MCF 10A (cell line): ENCODE measurements around the gene IFITM2. TPM values are rescaled to one million over a fixed set of nuclear protein-coding genes. Genes with fewer than 3 reads are reported as not detected.

Source experiments
- BruUV-seq: library from RNA; stranded (reverse); fragments of 400-500 nt; replicated peaks from 2 replicates; lab custom pipeline; 2021; lab: Mats Ljungman, UMichigan
- CTCF ChIA-PET: fragments of 300-600 bp; sonication (Branson Sonifier 250); formaldehyde crosslinking; extraction: SDS; loops from one replicate; lab custom pipeline; 2021; ENCODE audit warnings: antibody characterized with exemption, inconsistent platforms; lab: Yijun Ruan, JAX
- POLR2A ChIA-PET: fragments of 300-600, 350-650 bp; sonication (Branson Sonifier 250); formaldehyde crosslinking; extraction: SDS; loops from one replicate; lab custom pipeline; 2020; ENCODE audit warnings: antibody characterized with exemption, inconsistent platforms; lab: Yijun Ruan, JAX
- DNase-seq: peaks from one replicate; pipeline ENCODE4 v3.0.0-alpha.2; 2018; ENCODE audit not compliant: unreplicated experiment
- H3K27ac Mint-ChIP-seq: one replicate; pipeline ENCODE4 v1.8.0; 2022; ENCODE audit warnings: mild to moderate bottlenecking, low read depth, mixed read lengths; ENCODE audit not compliant: unreplicated experiment
- H3K27me3 Mint-ChIP-seq: one replicate; pipeline ENCODE4 v1.8.0; 2022; ENCODE audit warnings: mixed read lengths; ENCODE audit not compliant: insufficient read depth, unreplicated experiment
- H3K36me3 Mint-ChIP-seq: one replicate; pipeline ENCODE4 v1.8.0; 2022; ENCODE audit warnings: mild to moderate bottlenecking, moderate library complexity, mixed read lengths; ENCODE audit not compliant: insufficient read depth, unreplicated experiment
- H3K4me1 Mint-ChIP-seq: one replicate; pipeline ENCODE4 v1.8.0; 2022; ENCODE audit warnings: mixed read lengths; ENCODE audit not compliant: insufficient read depth, unreplicated experiment
- H3K4me3 Mint-ChIP-seq: one replicate; pipeline ENCODE4 v1.8.0; 2022; ENCODE audit warnings: mild to moderate bottlenecking, moderate library complexity, mixed read lengths; ENCODE audit not compliant: unreplicated experiment
- H3K9me3 Mint-ChIP-seq: one replicate; pipeline ENCODE4 v1.8.0; 2022; ENCODE audit warnings: mixed read lengths; ENCODE audit not compliant: unreplicated experiment
- intact Hi-C: fragments of 100-400 bp; cut with micrococcal nuclease; formaldehyde crosslinking; loops from 2 replicates; pipeline ENCODE4 v1.14.1; 2022
- total RNA-seq: library from RNA; stranded (reverse); gene quantifications from 2 replicates; pipeline ENCODE4 v1.2.3, GENCODE V29; 2022
- TF ChIP-seq, protein P1 (sequence below): fragments of 200-600 bp; IDR thresholded peaks from one replicate; pipeline ENCODE4 v1.8.0; 2022; ENCODE audit warnings: antibody characterized with exemption, mild to moderate bottlenecking; ENCODE audit not compliant: unreplicated experiment

Gene IFITM2
- total RNA-seq, 1 experiment from 2014 or later = 314 TPM

DNA sequence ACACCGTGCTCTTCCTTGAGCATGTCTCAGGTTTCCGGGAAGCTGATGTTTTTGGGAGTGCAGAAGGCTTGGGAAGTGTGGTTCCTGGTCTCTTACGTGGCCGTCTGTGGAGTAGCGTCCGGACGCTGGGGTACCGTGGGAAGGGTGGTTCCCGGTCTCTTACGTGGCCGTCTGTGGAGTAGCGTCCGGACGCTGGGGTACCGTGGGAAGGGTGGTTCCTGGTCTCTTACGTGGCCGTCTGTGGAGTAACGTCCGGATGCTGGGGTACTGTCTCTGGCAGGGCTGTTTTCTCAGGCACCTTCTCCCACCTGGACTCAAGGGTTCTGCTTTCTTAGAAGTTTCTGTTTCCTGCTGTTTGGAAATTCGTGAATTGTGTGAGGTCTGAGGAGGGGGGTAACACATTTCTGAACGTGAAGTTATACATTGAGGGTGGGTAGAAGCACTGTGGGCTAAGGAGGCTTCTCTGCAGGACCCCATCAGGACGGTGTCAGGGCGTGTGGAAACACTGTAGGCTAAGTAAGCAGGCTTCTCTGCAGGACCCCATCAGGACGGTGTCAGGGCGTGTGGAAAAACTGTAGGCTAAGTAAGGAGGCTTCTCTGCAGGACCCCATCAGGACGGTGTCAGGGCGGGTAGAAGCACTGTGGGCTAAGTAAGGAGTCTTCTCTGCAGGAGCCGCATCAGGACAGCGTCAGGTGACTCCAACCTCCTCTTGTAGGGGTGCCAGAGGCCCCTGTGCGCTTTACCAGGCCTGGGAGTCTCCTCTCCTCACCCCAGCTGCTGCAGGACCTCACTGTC is 18.4 kb downstream of the IFITM2 start:
- Mint-ChIP-seq H3K36me3 (no peaks in the 10 kb centered on the region), H3K27ac (no peak overlapping the region), H3K9me3 (no peaks in the 10 kb centered on the region), H3K27me3 (no peaks in the 10 kb centered on the region), H3K4me1 (no peaks in the 10 kb centered on the region), H3K4me3 (no peak overlapping the region)
- intact Hi-C loops = no loop called here
- no TSS peak for BruUV-seq
- ChIA-PET CTCF (interaction anchor here (0.6 to 1.0 kb wide), 2 partner anchors 14 to 19 kb away, joined by 3 read pairs; no protein-coding TSS in a partner anchor), POLR2A (no interaction called here)
- TF ChIP-seq, protein P1, sequence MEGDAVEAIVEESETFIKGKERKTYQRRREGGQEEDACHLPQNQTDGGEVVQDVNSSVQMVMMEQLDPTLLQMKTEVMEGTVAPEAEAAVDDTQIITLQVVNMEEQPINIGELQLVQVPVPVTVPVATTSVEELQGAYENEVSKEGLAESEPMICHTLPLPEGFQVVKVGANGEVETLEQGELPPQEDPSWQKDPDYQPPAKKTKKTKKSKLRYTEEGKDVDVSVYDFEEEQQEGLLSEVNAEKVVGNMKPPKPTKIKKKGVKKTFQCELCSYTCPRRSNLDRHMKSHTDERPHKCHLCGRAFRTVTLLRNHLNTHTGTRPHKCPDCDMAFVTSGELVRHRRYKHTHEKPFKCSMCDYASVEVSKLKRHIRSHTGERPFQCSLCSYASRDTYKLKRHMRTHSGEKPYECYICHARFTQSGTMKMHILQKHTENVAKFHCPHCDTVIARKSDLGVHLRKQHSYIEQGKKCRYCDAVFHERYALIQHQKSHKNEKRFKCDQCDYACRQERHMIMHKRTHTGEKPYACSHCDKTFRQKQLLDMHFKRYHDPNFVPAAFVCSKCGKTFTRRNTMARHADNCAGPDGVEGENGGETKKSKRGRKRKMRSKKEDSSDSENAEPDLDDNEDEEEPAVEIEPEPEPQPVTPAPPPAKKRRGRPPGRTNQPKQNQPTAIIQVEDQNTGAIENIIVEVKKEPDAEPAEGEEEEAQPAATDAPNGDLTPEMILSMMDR = no peak
- no peak for DNase-seq

DNA sequence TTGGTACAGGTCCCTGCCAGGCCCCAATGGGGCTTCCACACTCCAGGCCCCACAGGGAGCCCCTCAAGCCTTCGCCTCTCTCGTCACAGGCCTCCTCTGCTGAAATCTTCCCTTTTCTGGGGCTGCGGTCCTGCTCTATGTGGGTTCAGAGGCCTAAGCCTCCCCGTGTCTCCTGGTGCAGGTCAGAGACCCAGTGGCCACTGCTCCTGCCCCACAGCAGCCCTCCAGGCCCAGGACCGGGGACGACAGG is 18.9 kb downstream of the IFITM2 start:
- intact Hi-C loops = no loop called here
- Mint-ChIP-seq H3K27ac (no peak overlapping the region), H3K27me3 (no peaks in the 10 kb centered on the region), H3K36me3 (no peaks in the 10 kb centered on the region), H3K4me3 (no peak overlapping the region), H3K4me1 (no peaks in the 10 kb centered on the region), H3K9me3 (no peaks in the 10 kb centered on the region)
- TF ChIP-seq, protein P1 = no peak
- POLR2A ChIA-PET = no interaction called here
- CTCF ChIA-PET = interaction anchor here (0.6 to 1.0 kb wide), 2 partner anchors 13 to 18 kb away, joined by 3 read pairs; no protein-coding TSS in a partner anchor
- no peak for DNase-seq
- no TSS peak for BruUV-seq

DNA sequence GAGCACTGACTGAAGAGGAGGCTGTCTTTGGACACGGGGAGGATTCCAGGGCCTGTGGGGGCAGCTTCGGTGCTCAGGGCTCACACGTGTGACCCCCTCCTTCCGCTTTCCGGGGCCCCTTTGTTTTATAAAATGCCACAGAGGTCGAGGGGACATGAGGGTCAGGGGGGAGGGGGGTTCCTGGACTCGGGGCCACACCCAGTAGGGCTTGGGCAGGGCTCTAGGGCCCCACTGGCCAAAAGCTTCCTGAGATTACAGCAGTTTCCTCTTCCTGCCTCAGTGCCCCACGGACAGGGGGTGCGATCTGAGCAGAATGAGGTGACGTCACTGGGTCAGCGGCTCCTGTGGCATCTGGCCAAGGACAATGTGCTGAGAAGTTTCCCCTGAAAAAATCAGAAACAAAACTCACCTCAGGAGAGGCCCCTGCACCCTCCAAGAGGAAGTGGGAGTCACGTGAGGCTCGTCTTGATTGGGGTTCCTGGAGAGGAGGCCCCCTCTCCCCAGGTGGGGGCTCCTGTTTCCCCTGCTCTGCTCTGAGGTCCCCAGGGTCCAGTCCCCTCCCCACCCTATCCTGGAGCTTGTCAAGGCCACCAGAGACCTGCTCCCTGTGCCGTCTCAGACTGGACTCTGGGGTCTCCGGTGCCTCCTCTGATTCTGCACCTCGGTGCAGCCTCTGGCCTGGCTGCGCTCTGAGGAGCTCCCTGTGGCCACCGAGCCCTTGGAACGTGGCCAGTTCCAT is 19.4 kb downstream of the IFITM2 start:
- Mint-ChIP-seq H3K36me3 (no peaks in the 10 kb centered on the region), H3K27ac (no peak overlapping the region), H3K9me3 (no peaks in the 10 kb centered on the region), H3K27me3 (no peaks in the 10 kb centered on the region), H3K4me3 (no peak overlapping the region), H3K4me1 (no peaks in the 10 kb centered on the region)
- POLR2A ChIA-PET = interaction anchor here (0.7 kb wide), 1 partner anchor 25 kb away, joined by 3 read pairs; no protein-coding TSS in a partner anchor
- CTCF ChIA-PET = interaction anchor here (0.6 to 1.0 kb wide), 2 partner anchors 13 to 18 kb away, joined by 3 read pairs; no protein-coding TSS in a partner anchor
- intact Hi-C loops = no loop called here
- no TSS peak for BruUV-seq
- peak; percentile 46 for DNase-seq
- TF ChIP-seq, protein P1 = no peak

DNA sequence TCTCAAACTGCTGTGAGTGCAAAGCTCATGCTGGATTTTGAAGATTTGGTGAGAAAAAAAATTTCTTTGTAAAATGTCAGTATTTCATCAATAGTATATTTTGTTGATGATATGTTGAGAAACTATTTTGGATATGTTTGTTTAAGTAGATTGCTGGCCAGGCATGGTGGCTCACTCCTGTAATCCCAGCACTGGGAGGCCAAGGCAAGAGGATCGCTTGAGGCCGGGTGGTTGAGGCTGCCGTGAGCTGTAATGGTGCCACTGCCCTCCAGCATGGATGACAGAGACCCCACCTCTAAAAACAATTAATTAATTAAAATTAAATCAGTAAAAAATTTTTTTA is 19.9 kb downstream of the IFITM2 start:
- no TSS peak for BruUV-seq
- H3K27me3 Mint-ChIP-seq = no peaks in the 10 kb centered on the region
- POLR2A ChIA-PET = interaction anchor here (0.7 kb wide), 1 partner anchor 25 kb away, joined by 3 read pairs; no protein-coding TSS in a partner anchor
- CTCF ChIA-PET = no interaction called here
- intact Hi-C loops = no loop called here
- H3K36me3 Mint-ChIP-seq = no peaks in the 10 kb centered on the region
- H3K9me3 Mint-ChIP-seq = no peaks in the 10 kb centered on the region
- no peak overlapping the region for H3K27ac Mint-ChIP-seq
- no peak overlapping the region for H3K4me3 Mint-ChIP-seq
- H3K4me1 Mint-ChIP-seq = no peaks in the 10 kb centered on the region
- TF ChIP-seq, protein P1 = no peak
- DNase-seq = no peak
